Right lobe of liver (tissue), 6 donors: ENCODE data around the gene CITED2. TPM values are rescaled to one million over a fixed set of nuclear protein-coding genes. Genes with fewer than 3 reads are reported as not detected.
A peak's percentile ranks its signal among the peaks of the same experiment; 100 is the strongest.

Experiments
- ATAC-seq, 4 donors: fragments of 200-7000 bp; cut with Tn5 transposase; one replicate each; pipeline ENCODE4 v1.9.1; 2020; ENCODE audit warnings: mild to moderate bottlenecking in 4 of 4, moderate library complexity in 4 of 4
- DNase-seq, 3 donors: peaks; one replicate each; pipeline ENCODE4 v3.0.0-alpha.2; 2020
- H3K27ac ChIP-seq, 3 donors: fragments of 200-600 bp; one replicate each; pipeline ENCODE4 v1.8.0; 2022
- H3K27me3 ChIP-seq, 2 donors: fragments of 200-600 bp; one replicate each; pipeline ENCODE4 v1.8.0; 2022
- H3K36me3 ChIP-seq, 4 donors: fragments of 200-600 bp; sonication (generic) in 1 of 4; one replicate each; pipeline versions ENCODE4 v1.5.1 to v1.8.0; 2017 to 2022; ENCODE audit warnings: control low read depth in 1 of 4
- H3K4me1 ChIP-seq, 4 donors: fragments of 200-600 bp; sonication (generic) in 1 of 4; one replicate each; pipeline versions ENCODE4 v1.5.1 to v1.8.0; 2017 to 2022; ENCODE audit warnings: control low read depth in 1 of 4
- H3K4me3 ChIP-seq, 3 donors: fragments of 200-600 bp; one replicate each; pipeline ENCODE4 v1.8.0; 2022
- H3K9me3 ChIP-seq, 4 donors: fragments of 200-600 bp; sonication (generic) in 1 of 4; one replicate each; pipeline versions ENCODE4 v1.5.1 to v1.8.0; 2017 to 2022; ENCODE audit warnings: control low read depth in 1 of 4
- POLR2A ChIP-seq: fragments of 450-650 bp; IDR thresholded peaks from one replicate; pipeline ENCODE4 v1.6.1; 2017; ENCODE audit warnings: antibody characterized with exemption, mild to moderate bottlenecking
- WGBS: methylation state at CpG from one replicate; pipeline ENCODE4 v1.1.6; 2018; ENCODE audit warnings: low coverage, low lambda C conversion rate; ENCODE audit not compliant: insufficient coverage; ENCODE audit errors: missing lambda C conversion rate; 5-methylcytosine and 5-hydroxymethylcytosine counted together
- intact Hi-C, 2 donors: fragments of 100-400 bp; cut with DNase I; formaldehyde crosslinking; loops; one replicate each; pipeline versions ENCODE4 v1.11.2 to v1.14.1; 2022
- total RNA-seq, 6 experiments: library from RNA; depleted of rRNA in 2 of 6; stranded (reverse); fragments of >200 nt in 2 of 6; fragmentation: NEBNext Ultra II Directional in 3 of 6; extraction: Animal tissue kit (Norgen Biotek cat#: 25700) in 3 of 6; gene quantifications; one replicate each; pipeline versions ENCODE4 v1.1.0 to v1.2.4, GENCODE V29; 2016 to 2023
- TF ChIP-seq, protein P1 (sequence below), 4 donors: fragments of 200-600 bp in 3 of 4; fragments of 450-650 bp in 1 of 4; IDR thresholded peaks; one replicate each; pipeline versions ENCODE4 v1.5.1 to v1.8.0; 2016 to 2022; ENCODE audit warnings: antibody characterized with exemption in 4 of 4, mild to moderate bottlenecking in 2 of 4
- donor health status: DM: no; HTN: yes; CAD: no.
- donor health status: DM: no; HTN: no; CAD: no.
- donor health status: DM: no; HTN: no; CAD: no.
- donor health status: DM: no; HTN: yes; CAD: no.
- donor health status: DM: no; HTN: yes; CAD: no.

Gene CITED2
- total RNA-seq, 6 experiments from 2014 or later: 76.6 to 373 (median 126) TPM

GRCh38 chr6:139337001-139337400 lies 37.4 kb downstream of the CITED2 start:
- intact Hi-C loops: no loop called here
- Histone ChIP-seq H3K36me3 (no peaks in the 10 kb centered on the region), H3K4me3 (no peak overlapping the region), H3K4me1 (no peaks in the 10 kb centered on the region), H3K27me3 (no peaks in the 10 kb centered on the region), H3K9me3 (no peaks in the 10 kb centered on the region), H3K27ac (peak overlapping the region in 1 of 3 donors; percentile 18)
- DNase-seq: no peak
- no peak for TF ChIP-seq POLR2A
- TF ChIP-seq, protein P1, sequence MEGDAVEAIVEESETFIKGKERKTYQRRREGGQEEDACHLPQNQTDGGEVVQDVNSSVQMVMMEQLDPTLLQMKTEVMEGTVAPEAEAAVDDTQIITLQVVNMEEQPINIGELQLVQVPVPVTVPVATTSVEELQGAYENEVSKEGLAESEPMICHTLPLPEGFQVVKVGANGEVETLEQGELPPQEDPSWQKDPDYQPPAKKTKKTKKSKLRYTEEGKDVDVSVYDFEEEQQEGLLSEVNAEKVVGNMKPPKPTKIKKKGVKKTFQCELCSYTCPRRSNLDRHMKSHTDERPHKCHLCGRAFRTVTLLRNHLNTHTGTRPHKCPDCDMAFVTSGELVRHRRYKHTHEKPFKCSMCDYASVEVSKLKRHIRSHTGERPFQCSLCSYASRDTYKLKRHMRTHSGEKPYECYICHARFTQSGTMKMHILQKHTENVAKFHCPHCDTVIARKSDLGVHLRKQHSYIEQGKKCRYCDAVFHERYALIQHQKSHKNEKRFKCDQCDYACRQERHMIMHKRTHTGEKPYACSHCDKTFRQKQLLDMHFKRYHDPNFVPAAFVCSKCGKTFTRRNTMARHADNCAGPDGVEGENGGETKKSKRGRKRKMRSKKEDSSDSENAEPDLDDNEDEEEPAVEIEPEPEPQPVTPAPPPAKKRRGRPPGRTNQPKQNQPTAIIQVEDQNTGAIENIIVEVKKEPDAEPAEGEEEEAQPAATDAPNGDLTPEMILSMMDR (IDR thresholded peaks at IDR 0.05): no peak
- ATAC-seq: peak; percentile 12 to 75 (median 41)
- WGBS: 62% methylated on average over 2 of the region's 2 CpGs

DNA sequence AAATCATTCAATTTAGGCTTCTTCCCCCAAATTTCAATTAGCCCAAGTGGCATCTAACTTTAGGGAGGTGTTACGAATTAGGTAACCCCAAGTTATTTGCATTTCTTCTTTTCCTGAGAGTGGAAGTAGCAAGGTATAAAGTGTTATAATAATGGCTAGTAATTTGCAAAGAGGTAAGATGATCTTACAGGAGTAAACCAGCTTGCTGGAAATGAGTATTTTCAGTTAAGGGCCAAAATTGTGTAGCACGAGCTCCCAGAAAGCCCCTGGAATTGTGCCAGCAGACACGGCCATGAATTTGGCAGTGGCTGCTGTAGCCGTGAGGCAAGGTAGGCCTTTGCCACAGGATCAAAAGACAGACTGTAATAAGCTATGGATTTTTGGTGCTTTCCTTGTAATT lies 38.0 kb downstream of the CITED2 start:
- no peaks in the 10 kb centered on the region for H3K4me1 ChIP-seq
- peak; percentile 41 to 81 (median 70) for ATAC-seq
- 28% methylated on average over 4 of the region's 4 CpGs for WGBS
- TF ChIP-seq, protein P1 (IDR thresholded peaks at IDR 0.05): no peak
- TF ChIP-seq POLR2A: no peak
- no peaks in the 10 kb centered on the region for H3K27me3 ChIP-seq
- peak in 2 of 3 donors; percentile 55 to 74 for DNase-seq
- H3K9me3 ChIP-seq: no peaks in the 10 kb centered on the region
- intact Hi-C loops: no loop called here
- no peak overlapping the region for H3K4me3 ChIP-seq
- no peaks in the 10 kb centered on the region for H3K36me3 ChIP-seq
- H3K27ac ChIP-seq: no peak overlapping the region

GRCh38 chr6:139335447-139336210 lies 38.8 kb downstream of the CITED2 start:
- ATAC-seq: no peak
- no peaks in the 10 kb centered on the region for H3K36me3 ChIP-seq
- no peak overlapping the region for H3K4me3 ChIP-seq
- no peak for DNase-seq
- H3K27ac ChIP-seq: no peak overlapping the region
- TF ChIP-seq, protein P1 (IDR thresholded peaks at IDR 0.05): no peak
- no peak for TF ChIP-seq POLR2A
- WGBS: 76% methylated on average over 5 of the region's 5 CpGs
- intact Hi-C loops: no loop called here
- no peaks in the 10 kb centered on the region for H3K9me3 ChIP-seq
- H3K27me3 ChIP-seq: no peaks in the 10 kb centered on the region
- no peaks in the 10 kb centered on the region for H3K4me1 ChIP-seq

DNA sequence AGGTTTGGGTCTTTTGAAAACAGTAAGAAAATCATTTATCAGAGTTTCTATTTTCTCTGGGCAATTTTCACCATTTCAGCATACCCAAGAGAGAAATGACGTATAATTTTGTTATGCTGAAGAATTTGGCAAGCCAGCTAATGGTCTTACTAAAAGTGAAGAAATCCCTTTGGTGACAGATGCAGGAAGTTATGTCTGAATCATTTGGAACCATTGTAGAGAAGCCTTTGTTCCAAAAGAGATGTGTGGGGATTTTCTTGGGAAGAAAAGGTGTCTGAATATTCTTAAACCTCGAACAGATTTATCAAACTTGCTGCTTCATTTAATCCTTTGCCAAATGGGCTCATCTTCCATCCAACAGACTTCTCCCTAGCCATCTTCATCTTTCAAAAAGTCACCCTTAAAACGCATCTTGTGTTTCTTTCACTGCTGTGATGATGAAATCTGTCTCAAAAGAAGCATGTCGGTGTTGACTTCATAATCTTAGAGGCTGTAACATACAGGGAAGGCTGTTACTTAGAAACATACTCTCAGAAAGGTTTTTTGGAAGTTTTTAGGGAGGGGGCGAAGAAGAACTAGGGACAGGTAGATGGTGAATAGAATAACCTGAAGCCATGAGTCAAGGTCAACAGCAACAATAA lies 39.5 kb downstream of the CITED2 start:
- Histone ChIP-seq H3K4me1 (no peaks in the 10 kb centered on the region), H3K4me3 (no peak overlapping the region), H3K9me3 (no peaks in the 10 kb centered on the region), H3K27ac (no peak overlapping the region), H3K36me3 (no peaks in the 10 kb centered on the region), H3K27me3 (no peaks in the 10 kb centered on the region)
- ATAC-seq (peak in 1 of 4 donors; percentile 26), DNase-seq (no peak)
- TF ChIP-seq POLR2A: no peak
- TF ChIP-seq, protein P1 (IDR thresholded peaks at IDR 0.05): no peak
- 64% methylated on average over 5 of the region's 5 CpGs for WGBS
- intact Hi-C loops: no loop called here
